AG09309 (cell line): ENCODE measurements around the gene SFXN4.

Experiments used
- DNase-seq: peaks from one replicate; pipeline ENCODE4 v3.0.0-alpha.2; 2010; ENCODE audit warnings: low read depth
- H3K4me3 ChIP-seq: 2 replicates; pipeline ENCODE4 v1.5.1; 2011; ENCODE audit warnings: mild to moderate bottlenecking, low read depth, low read length, moderate library complexity; ENCODE audit not compliant: control insufficient read depth
- TF ChIP-seq, protein P1 (sequence below): IDR thresholded peaks from 2 replicates; pipeline ENCODE4 v1.5.1; 2011; ENCODE audit warnings: mild to moderate bottlenecking, low read depth, low read length, inconsistent platforms; ENCODE audit not compliant: insufficient read depth, control insufficient read depth; ENCODE audit errors: missing control alignments

Gene SFXN4

DNA sequence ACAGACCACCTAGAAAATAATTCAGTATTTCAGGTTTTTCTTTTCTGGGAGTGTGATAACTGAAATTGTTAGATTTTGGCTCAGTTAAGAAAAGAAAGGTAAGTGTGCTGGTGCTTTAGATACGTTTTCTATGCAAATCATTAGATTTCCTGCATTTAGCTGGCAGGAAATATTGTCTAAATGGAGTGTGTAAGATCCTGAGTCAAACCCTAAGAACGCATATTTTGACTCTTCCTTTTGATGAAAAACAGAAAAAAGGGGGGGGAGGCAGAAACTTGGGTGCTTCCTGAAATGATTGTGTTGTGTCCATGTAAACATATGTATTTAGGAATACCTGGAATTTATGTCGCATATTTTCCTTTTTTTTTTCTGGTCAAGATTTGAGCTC lies 43.0 kb upstream of the SFXN4 start:
- TF ChIP-seq, protein P1, sequence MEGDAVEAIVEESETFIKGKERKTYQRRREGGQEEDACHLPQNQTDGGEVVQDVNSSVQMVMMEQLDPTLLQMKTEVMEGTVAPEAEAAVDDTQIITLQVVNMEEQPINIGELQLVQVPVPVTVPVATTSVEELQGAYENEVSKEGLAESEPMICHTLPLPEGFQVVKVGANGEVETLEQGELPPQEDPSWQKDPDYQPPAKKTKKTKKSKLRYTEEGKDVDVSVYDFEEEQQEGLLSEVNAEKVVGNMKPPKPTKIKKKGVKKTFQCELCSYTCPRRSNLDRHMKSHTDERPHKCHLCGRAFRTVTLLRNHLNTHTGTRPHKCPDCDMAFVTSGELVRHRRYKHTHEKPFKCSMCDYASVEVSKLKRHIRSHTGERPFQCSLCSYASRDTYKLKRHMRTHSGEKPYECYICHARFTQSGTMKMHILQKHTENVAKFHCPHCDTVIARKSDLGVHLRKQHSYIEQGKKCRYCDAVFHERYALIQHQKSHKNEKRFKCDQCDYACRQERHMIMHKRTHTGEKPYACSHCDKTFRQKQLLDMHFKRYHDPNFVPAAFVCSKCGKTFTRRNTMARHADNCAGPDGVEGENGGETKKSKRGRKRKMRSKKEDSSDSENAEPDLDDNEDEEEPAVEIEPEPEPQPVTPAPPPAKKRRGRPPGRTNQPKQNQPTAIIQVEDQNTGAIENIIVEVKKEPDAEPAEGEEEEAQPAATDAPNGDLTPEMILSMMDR, result no peak
- H3K4me3 ChIP-seq, result peak overlapping the region; percentile 65
- no peak for DNase-seq

DNA sequence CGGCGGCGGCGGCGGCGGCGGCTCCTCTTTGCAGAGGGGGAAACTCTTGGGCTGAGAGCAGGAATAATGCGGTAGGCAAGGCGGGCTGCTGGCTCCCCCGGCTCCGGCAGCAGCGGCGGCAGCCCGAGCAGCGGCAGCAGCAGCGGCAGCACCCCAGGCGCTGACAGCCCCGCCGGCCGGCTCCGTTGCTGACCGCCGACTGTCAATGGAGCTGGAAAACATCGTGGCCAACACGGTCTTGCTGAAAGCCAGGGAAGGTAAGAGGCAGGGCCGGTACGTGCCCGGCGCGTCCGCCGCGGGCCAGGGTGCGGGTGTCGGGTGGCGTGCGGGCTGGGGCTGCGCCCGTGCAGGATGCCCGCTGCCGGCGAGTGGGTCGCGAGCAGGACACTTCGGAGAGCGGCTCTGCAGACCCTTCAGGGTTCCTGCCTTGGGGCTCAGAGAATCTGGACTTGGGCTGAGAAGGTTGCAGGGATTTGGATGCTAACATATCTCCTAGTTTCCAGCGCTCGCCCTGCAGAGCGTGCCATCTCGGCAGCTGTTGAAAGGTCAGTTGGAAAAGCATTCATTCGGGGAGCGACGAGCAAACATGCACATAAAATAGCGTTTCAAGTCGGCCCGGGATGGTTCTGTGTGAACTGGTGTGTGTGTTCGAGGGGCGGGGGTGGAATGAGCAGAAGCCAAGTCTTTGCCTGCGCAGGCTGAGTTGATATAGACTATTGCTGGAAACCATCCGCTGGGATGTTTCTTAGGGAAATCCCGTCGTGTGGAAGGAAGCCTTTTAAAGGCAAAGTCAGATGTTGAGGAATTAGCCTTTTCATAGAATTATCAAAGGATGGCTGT lies 42.4 kb upstream of the SFXN4 start:
- no peak for DNase-seq
- peak overlapping the region; percentile 65 for H3K4me3 ChIP-seq
- TF ChIP-seq, protein P1, result no peak

DNA sequence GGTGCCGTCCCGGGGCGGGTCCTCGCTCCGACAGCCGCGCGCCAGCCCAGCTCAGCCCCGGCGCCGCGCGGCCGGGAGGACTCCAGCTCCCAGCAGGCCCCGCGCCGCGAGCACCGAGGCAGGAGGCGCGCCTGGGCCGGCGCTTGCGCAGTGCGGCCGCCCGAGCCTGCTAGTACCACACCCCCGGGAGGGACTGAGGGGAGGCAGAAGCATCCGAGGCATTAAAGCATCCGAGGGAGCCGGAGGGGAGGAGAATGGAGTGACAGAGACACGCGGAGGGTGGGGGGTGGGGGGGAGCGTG lies 41.8 kb upstream of the SFXN4 start, which contains the start of gene GRK5:
Gene GRK5 (plus strand): TSS at position 206 of the 301 bp plus-strand sequence. CDS start 347 bp downstream, outside the sequence.
- peak within 1 kb of the TSS; percentile 65 for H3K4me3 ChIP-seq
- peak; percentile 85 for DNase-seq
- TF ChIP-seq, protein P1, result no peak

DNA sequence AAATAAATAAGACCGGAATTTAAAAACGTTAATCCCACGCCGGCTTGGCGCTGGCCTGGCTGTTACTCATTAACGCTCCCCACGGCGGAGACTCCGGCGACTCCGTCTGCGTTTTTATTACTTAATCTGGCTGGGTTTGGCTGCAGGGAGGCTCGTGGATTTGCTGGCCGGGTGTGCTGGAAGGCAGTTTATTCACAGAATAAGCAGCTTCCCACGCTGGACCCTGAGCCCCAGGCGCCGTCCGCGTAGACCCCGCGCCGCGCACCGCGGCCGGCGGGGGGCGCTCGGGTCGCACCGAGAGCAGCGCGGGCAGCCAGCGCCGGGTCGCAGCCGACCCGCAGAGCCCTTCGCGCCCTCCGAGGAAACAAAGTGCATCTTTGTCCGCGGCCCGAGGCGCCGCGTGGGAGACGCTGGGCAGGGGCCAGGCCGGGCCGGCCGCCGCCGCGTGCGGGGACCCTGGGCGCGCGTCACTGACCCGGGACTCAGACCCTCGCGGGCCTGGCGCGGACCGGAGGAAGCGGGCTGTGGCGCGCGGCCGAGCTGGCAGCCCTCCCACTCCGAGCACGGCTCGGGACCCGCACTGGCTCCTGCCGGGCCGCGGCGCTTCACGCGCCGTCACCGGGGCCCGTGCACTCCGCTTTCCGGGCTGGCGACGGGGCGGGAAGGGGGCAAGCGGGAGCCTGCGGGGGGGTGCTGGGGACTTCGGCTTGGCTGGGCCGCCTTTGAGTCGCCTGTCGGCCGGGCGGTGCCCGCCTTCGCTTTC lies 41.3 kb upstream of the SFXN4 start:
- no peak for DNase-seq
- TF ChIP-seq, protein P1, result peak; percentile 18
- H3K4me3 ChIP-seq, result peak overlapping the region; percentile 65

DNA sequence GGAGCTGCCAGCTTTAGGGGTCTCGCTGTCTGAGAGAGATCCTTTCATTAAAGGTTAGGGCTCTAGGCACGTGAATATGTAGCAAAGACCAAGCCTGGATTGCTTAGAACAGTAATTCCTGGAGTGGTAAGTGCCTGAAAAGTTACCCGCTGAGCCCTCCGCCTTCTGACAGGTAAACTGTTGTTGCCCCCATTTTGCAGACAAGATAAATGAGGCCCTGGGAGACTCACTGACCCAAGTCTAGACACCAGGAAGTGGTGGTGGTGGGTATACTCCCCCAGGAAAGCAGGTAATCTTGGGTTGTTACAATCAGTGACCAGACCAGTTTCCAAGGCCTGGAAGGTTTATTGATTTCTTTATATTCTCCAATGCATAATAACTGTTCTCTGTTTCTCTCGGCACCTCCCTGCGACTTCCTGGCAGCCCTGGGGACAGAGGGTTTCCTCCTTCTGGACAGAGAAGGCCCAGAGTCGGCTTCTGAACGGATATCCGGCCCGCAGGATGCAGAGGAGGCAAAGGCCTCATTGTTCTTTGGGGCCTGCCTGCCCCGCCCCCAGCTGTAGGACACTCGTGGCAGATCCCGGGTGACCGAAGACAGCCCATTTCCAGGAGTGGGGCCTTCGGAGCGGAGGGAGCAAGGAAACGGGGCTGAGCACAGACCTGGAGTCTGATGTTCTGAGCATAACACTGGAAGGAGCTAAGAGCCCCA lies 40.5 kb upstream of the SFXN4 start:
- peak overlapping the region; percentile 65 for H3K4me3 ChIP-seq
- TF ChIP-seq, protein P1, result no peak
- DNase-seq, result no peak

DNA sequence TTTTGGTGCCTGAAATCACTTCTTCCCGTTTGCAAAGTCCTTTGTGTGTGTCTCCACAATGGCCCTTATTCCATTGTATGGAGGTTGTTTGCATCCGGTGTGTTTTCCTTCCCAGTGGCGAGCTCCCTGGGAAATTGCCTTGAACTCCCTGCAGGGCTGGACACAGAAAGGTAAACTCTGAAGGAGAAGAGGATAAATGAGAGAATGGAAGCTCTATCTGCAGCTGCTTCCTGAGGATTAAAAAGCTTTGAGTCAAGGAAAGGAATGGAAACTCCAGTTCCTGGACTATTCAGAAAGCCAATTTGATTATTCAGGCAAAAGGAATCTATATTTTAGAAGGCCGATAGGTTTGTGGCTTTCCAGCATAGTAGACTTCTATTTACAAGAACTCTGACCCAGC lies 37.5 kb upstream of the SFXN4 start:
- TF ChIP-seq, protein P1, result no peak
- H3K4me3 ChIP-seq, result no peak overlapping the region
- no peak for DNase-seq
